GM23338 (cell line): Measurements from ENCODE around the gene SNRPA. TPM values are rescaled to one million over a fixed set of nuclear protein-coding genes. Genes with fewer than 3 reads are reported as not detected.

Experiments
- ATAC-seq: fragments of 200-7000 bp; cut with Tn5 transposase; 3 replicates; pipeline ENCODE4 v1.9.1; 2020
- DNase-seq: peaks from one replicate; pipeline ENCODE4 v3.0.0-alpha.2; 2015; ENCODE audit warnings: low spot score
- H2AFZ ChIP-seq: fragments of 200-600 bp; sonication (generic); 2 replicates; pipeline ENCODE4 v1.8.0; 2016; ENCODE audit warnings: antibody characterized with exemption, mild to moderate bottlenecking, moderate library complexity
- H3F3A ChIP-seq: fragments of 200-600 bp; sonication (generic); replicated peaks from 2 replicates; pipeline ENCODE4 v1.8.0; 2017; ENCODE audit warnings: antibody characterized with exemption, mixed run types, low read depth
- H3K27ac ChIP-seq: fragments of 200-600 bp; sonication (generic); 2 replicates; pipeline ENCODE4 v1.6.1; 2016; ENCODE audit warnings: low read depth
- H3K27me3 ChIP-seq: fragments of 200-600 bp; sonication (generic); 2 replicates; pipeline ENCODE4 v1.8.0; 2016; ENCODE audit warnings: mild to moderate bottlenecking, mixed run types, moderate library complexity; ENCODE audit not compliant: insufficient read depth
- H3K36me3 ChIP-seq: fragments of 200-600 bp; sonication (generic); 2 replicates; pipeline ENCODE4 v1.8.0; 2016; ENCODE audit warnings: mild to moderate bottlenecking; ENCODE audit not compliant: insufficient read depth
- H3K4me1 ChIP-seq: fragments of 200-600 bp; sonication (generic); 2 replicates; pipeline ENCODE4 v1.8.0; 2016; ENCODE audit warnings: mild to moderate bottlenecking, moderate library complexity; ENCODE audit not compliant: insufficient read depth
- H3K4me2 ChIP-seq: fragments of 200-600 bp; sonication (generic); 2 replicates; pipeline ENCODE4 v1.7.1; 2017; ENCODE audit warnings: mixed run types
- H3K4me3 ChIP-seq: fragments of 200-600 bp; sonication (generic); 2 replicates; pipeline ENCODE4 v1.6.1; 2016; ENCODE audit warnings: mixed run types
- H3K79me2 ChIP-seq: fragments of 200-600 bp; sonication (generic); replicated peaks from 2 replicates; pipeline ENCODE4 v1.8.0; 2017; ENCODE audit warnings: mild to moderate bottlenecking; ENCODE audit not compliant: insufficient read depth
- H3K9me2 ChIP-seq: fragments of 200-600 bp; sonication (generic); 2 replicates; pipeline ENCODE4 v1.8.0; 2017; ENCODE audit not compliant: insufficient read depth
- H4K20me1 ChIP-seq: fragments of 200-600 bp; sonication (generic); replicated peaks from 2 replicates; pipeline ENCODE4 v1.8.0; 2017; ENCODE audit warnings: mild to moderate bottlenecking; ENCODE audit not compliant: insufficient read depth
- H3K27ac Mint-ChIP-seq: 2 replicates; pipeline ENCODE4 v1.8.0; 2020; ENCODE audit warnings: inconsistent platforms, mild to moderate bottlenecking, moderate library complexity, mixed read lengths
- H3K27me3 Mint-ChIP-seq: 3 replicates; pipeline ENCODE4 v1.8.0; 2022; ENCODE audit warnings: low read depth, mild to moderate bottlenecking, moderate library complexity, mixed read lengths, inconsistent platforms; ENCODE audit not compliant: insufficient read depth, poor library complexity
- H3K36me3 Mint-ChIP-seq: 3 replicates; pipeline ENCODE4 v1.8.0; 2021; ENCODE audit warnings: low read depth, mild to moderate bottlenecking, inconsistent platforms, moderate library complexity, mixed read lengths
- H3K4me1 Mint-ChIP-seq: 3 replicates; pipeline ENCODE4 v1.8.0; 2020; ENCODE audit warnings: mild to moderate bottlenecking, inconsistent platforms, mixed read lengths
- H3K4me3 Mint-ChIP-seq: 3 replicates; pipeline ENCODE4 v1.8.0; 2021; ENCODE audit warnings: moderate library complexity, mild to moderate bottlenecking, inconsistent platforms, mixed read lengths
- H3K9me3 Mint-ChIP-seq: 3 replicates; pipeline ENCODE4 v1.8.0; 2020; ENCODE audit warnings: moderate library complexity, mild to moderate bottlenecking, inconsistent platforms, mixed read lengths
- CREB1 ChIP-seq: fragments of 250-450 bp; sonication (Bioruptor Pico); IDR thresholded peaks from 2 replicates; pipeline ENCODE4 v1.5.0; 2020; ENCODE audit warnings: low read depth, mild to moderate bottlenecking, moderate library complexity
- EZH2 ChIP-seq: fragments of 200-600 bp; sonication (generic); IDR thresholded peaks from one replicate; pipeline ENCODE4 v1.8.0; 2017; ENCODE audit warnings: antibody characterized with exemption, mild to moderate bottlenecking, low read depth; ENCODE audit not compliant: unreplicated experiment
- POLR2AphosphoS5 ChIP-seq: IDR thresholded peaks from 2 replicates; pipeline ENCODE4 v1.6.1; 2016; ENCODE audit warnings: antibody characterized with exemption, low read depth
- STAT1 ChIP-seq: IDR thresholded peaks from one replicate; pipeline ENCODE4 v1.6.1; 2016; ENCODE audit warnings: antibody characterized with exemption; ENCODE audit not compliant: unreplicated experiment
- ZNF114 ChIP-seq: fragments of 250-450 bp; sonication (Bioruptor Pico); IDR thresholded peaks from 2 replicates; pipeline ENCODE4 v1.5.0; 2020; ENCODE audit warnings: mild to moderate bottlenecking, moderate library complexity
- ZNF331 ChIP-seq: fragments of 250-450 bp; sonication (Bioruptor Pico); IDR thresholded peaks from 2 replicates; pipeline ENCODE4 v1.5.0; 2020; ENCODE audit warnings: low read depth, mild to moderate bottlenecking, moderate library complexity
- polyA plus RNA-seq: library from polyadenylated mRNA; unstranded; fragments of >200 nt; fragmentation: Nextera tagmentation; extraction: Ambion mirVana; gene quantifications from 2 replicates; pipeline ENCODE4 v1.2.1, GENCODE V29; 2016
- total RNA-seq: library from RNA; depleted of rRNA; stranded (reverse); fragments of >200 nt; shearing (Covaris generic); gene quantifications from 2 replicates; pipeline ENCODE4 v1.2.3, GENCODE V29; 2014
- TF ChIP-seq, protein P1 (sequence below): IDR thresholded peaks from one replicate; pipeline ENCODE4 v1.6.1; 2018; ENCODE audit warnings: antibody characterized with exemption; ENCODE audit not compliant: unreplicated experiment
- TF ChIP-seq, protein P2 (sequence below): fragments of 250-450 bp; sonication (Bioruptor Pico); IDR thresholded peaks from 2 replicates; pipeline ENCODE4 v1.5.0; 2020; ENCODE audit warnings: mild to moderate bottlenecking, moderate library complexity

SNRPA gene
- total and polyA plus RNA-seq, 2 experiments from 2014 or later, result 295 to 326 TPM

DNA sequence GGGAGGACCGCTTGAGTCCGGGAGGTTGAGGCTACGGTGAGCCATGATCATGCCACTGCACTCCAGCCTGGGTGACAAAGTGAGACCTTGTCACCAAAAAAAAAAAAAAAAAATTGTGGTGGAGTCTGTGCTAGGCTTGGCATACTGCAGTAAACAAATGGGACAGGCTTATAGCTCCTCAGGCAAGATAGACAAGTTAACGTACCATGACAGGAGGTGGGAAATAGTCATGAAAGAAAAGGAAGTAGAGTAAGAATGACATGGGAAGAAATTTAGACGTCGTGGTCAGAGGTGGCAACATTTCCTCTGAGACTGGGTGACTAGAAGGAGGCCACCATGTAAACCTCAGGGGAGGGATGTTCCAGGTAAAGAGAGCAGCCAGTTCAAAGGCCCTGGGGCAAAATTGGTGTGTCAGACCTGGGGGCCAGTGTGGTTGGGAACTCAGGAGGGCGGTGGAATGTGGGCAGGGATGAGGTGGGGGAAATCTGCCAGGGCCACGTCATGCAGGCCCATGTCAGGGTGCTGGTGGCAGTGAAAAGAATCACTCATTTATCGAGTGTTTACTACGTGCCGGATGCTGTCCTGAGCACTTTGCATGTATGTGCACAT, 5.6 kb downstream of the SNRPA start (continued):
- TF ChIP-seq, protein P1, sequence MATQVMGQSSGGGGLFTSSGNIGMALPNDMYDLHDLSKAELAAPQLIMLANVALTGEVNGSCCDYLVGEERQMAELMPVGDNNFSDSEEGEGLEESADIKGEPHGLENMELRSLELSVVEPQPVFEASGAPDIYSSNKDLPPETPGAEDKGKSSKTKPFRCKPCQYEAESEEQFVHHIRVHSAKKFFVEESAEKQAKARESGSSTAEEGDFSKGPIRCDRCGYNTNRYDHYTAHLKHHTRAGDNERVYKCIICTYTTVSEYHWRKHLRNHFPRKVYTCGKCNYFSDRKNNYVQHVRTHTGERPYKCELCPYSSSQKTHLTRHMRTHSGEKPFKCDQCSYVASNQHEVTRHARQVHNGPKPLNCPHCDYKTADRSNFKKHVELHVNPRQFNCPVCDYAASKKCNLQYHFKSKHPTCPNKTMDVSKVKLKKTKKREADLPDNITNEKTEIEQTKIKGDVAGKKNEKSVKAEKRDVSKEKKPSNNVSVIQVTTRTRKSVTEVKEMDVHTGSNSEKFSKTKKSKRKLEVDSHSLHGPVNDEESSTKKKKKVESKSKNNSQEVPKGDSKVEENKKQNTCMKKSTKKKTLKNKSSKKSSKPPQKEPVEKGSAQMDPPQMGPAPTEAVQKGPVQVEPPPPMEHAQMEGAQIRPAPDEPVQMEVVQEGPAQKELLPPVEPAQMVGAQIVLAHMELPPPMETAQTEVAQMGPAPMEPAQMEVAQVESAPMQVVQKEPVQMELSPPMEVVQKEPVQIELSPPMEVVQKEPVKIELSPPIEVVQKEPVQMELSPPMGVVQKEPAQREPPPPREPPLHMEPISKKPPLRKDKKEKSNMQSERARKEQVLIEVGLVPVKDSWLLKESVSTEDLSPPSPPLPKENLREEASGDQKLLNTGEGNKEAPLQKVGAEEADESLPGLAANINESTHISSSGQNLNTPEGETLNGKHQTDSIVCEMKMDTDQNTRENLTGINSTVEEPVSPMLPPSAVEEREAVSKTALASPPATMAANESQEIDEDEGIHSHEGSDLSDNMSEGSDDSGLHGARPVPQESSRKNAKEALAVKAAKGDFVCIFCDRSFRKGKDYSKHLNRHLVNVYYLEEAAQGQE, result no peak

DNA sequence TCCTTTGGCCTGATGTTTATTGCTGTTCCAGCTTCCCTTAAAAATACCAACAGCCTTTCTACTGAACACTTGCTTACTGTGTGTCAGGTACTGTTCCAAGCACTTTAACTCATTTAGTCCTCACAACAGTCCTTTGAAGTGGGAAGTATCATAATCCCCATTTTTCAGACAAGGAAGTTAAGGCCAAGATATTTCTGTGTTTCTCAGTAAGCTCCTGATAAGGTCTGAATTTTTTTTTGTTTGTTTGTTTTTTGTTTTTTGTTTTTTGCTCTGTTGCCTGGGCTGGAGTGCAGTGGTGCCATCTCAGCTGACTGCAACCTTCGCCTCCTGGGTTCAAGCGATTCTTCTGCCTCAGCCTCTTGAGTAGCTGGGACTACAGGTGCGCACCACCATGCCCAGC, 7.5 kb downstream of the SNRPA start:
- TF ChIP-seq ZNF114 (CRISPR knock-in tag), result no peak
- TF ChIP-seq ZNF331, result no peak
- TF ChIP-seq POLR2AphosphoS5, result no peak
- TF ChIP-seq, protein P2, sequence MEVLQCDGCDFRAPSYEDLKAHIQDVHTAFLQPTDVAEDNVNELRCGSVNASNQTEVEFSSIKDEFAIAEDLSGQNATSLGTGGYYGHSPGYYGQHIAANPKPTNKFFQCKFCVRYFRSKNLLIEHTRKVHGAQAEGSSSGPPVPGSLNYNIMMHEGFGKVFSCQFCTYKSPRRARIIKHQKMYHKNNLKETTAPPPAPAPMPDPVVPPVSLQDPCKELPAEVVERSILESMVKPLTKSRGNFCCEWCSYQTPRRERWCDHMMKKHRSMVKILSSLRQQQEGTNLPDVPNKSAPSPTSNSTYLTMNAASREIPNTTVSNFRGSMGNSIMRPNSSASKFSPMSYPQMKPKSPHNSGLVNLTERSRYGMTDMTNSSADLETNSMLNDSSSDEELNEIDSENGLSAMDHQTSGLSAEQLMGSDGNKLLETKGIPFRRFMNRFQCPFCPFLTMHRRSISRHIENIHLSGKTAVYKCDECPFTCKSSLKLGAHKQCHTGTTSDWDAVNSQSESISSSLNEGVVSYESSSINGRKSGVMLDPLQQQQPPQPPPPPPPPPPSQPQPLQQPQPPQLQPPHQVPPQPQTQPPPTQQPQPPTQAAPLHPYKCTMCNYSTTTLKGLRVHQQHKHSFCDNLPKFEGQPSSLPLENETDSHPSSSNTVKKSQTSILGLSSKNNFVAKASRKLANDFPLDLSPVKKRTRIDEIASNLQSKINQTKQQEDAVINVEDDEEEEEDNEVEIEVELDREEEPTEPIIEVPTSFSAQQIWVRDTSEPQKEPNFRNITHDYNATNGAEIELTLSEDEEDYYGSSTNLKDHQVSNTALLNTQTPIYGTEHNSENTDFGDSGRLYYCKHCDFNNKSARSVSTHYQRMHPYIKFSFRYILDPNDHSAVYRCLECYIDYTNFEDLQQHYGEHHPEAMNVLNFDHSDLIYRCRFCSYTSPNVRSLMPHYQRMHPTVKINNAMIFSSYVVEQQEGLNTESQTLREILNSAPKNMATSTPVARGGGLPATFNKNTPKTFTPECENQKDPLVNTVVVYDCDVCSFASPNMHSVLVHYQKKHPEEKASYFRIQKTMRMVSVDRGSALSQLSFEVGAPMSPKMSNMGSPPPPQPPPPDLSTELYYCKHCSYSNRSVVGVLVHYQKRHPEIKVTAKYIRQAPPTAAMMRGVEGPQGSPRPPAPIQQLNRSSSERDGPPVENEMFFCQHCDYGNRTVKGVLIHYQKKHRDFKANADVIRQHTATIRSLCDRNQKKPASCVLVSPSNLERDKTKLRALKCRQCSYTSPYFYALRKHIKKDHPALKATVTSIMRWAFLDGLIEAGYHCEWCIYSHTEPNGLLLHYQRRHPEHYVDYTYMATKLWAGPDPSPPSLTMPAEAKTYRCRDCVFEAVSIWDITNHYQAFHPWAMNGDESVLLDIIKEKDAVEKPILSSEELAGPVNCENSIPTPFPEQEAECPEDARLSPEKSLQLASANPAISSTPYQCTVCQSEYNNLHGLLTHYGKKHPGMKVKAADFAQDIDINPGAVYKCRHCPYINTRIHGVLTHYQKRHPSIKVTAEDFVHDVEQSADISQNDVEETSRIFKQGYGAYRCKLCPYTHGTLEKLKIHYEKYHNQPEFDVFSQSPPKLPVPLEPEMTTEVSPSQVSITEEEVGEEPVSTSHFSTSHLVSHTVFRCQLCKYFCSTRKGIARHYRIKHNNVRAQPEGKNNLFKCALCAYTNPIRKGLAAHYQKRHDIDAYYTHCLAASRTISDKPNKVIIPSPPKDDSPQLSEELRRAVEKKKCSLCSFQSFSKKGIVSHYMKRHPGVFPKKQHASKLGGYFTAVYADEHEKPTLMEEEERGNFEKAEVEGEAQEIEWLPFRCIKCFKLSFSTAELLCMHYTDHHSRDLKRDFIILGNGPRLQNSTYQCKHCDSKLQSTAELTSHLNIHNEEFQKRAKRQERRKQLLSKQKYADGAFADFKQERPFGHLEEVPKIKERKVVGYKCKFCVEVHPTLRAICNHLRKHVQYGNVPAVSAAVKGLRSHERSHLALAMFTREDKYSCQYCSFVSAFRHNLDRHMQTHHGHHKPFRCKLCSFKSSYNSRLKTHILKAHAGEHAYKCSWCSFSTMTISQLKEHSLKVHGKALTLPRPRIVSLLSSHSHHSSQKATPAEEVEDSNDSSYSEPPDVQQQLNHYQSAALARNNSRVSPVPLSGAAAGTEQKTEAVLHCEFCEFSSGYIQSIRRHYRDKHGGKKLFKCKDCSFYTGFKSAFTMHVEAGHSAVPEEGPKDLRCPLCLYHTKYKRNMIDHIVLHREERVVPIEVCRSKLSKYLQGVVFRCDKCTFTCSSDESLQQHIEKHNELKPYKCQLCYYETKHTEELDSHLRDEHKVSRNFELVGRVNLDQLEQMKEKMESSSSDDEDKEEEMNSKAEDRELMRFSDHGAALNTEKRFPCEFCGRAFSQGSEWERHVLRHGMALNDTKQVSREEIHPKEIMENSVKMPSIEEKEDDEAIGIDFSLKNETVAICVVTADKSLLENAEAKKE (CRISPR knock-in tag), result no peak
- no peak for TF ChIP-seq CREB1 (CRISPR knock-in tag)
- no peak for TF ChIP-seq EZH2
- TF ChIP-seq STAT1, result no peak
- Histone ChIP-seq H3F3A (peaks cover 51% of the 10 kb centered on the region), H4K20me1 (peaks cover 73% of the 10 kb centered on the region), H3K9me2 (no peaks in the 10 kb centered on the region), H3K79me2 (peaks cover 71% of the 10 kb centered on the region), H3K4me3 (no peak overlapping the region), H3K27ac (no peak overlapping the region), H3K36me3 (peaks cover 71% of the 10 kb centered on the region), H2AFZ (no peak overlapping the region), H3K4me1 (peaks cover 8% of the 10 kb centered on the region; the same call in 1 of the 2 replicates), H3K27me3 (no peaks in the 10 kb centered on the region), H3K4me2 (no peak overlapping the region)
- Mint-ChIP-seq H3K4me3 (no peak overlapping the region), H3K4me1 (peaks cover 14% of the 10 kb centered on the region), H3K27me3 (peaks cover 2% of the 10 kb centered on the region), H3K9me3 (no peaks in the 10 kb centered on the region), H3K36me3 (peaks cover 95% of the 10 kb centered on the region), H3K27ac (0 out of 2 replicates have a peak overlapping the region, but pooled peaks have one; percentile 29)
- DNase-seq, result no peak
- no peak for ATAC-seq
